ENCODE measurements around the gene PTPN11.

- no peak for TF ChIP-seq GABPA (IDR thresholded peaks at IDR 0.05; ENCODE audit: low read depth)
- TF ChIP-seq CTCF (IDR thresholded peaks at IDR 0.05), result peak; percentile 39
- no peak for TF ChIP-seq REST (IDR thresholded peaks at IDR 0.05; ENCODE audit: low read depth, low read length)
- TF ChIP-seq FOXM1 (IDR thresholded peaks at IDR 0.05; ENCODE audit: low read depth), result no peak
- TF ChIP-seq FOSL2 (IDR thresholded peaks at IDR 0.05; ENCODE audit: borderline replicate concordance, low read depth), result peak; percentile 10; the same call in 1 of the 2 replicates
- TF ChIP-seq JUND (IDR thresholded peaks at IDR 0.05), result 0 out of 2 replicates have a peak, but pooled peaks have one; percentile 4
- no peak for TF ChIP-seq YY1 (IDR thresholded peaks at IDR 0.05; ENCODE audit: low read depth)
These were observed 768 bp downstream of the PTPN11 start for GRCh38 chr12:112419297-112420133.

All from SK-N-SH (cell line).